Suprapubic skin (tissue), 4 donors: Measurements from ENCODE around the gene NEK11. TPM values are rescaled to one million over a fixed set of nuclear protein-coding genes. Genes with fewer than 3 reads are reported as not detected.

Source experiments
- DNase-seq, 2 donors: peaks; one replicate each; pipeline ENCODE4 v3.0.0-alpha.2; 2019; ENCODE audit warnings: low spot score in 2 of 2
- H3K27ac ChIP-seq: fragments of 200-600 bp; sonication (generic); one replicate; pipeline ENCODE4 v1.5.1; 2019
- H3K27me3 ChIP-seq: fragments of 200-600 bp; sonication (generic); one replicate; pipeline ENCODE4 v1.5.1; 2019
- H3K36me3 ChIP-seq: fragments of 200-600 bp; sonication (generic); one replicate; pipeline ENCODE4 v1.5.1; 2019
- H3K4me1 ChIP-seq: fragments of 200-600 bp; sonication (generic); one replicate; pipeline ENCODE4 v1.5.1; 2019
- H3K4me3 ChIP-seq: fragments of 200-600 bp; sonication (generic); one replicate; pipeline ENCODE4 v1.5.1; 2019; ENCODE audit warnings: mild to moderate bottlenecking
- H3K9me3 ChIP-seq: fragments of 200-600 bp; sonication (generic); one replicate; pipeline ENCODE4 v1.5.1; 2019
- CTCF ChIP-seq, 2 donors: fragments of 200-600 bp in 1 of 2; fragments of 450-650 bp in 1 of 2; sonication (generic) in 1 of 2; IDR thresholded peaks; one replicate each; pipeline ENCODE4 v1.5.1; 2016 to 2019; ENCODE audit warnings: antibody characterized with exemption in 2 of 2, mild to moderate bottlenecking in 1 of 2, moderate library complexity in 1 of 2
- EP300 ChIP-seq: sonication (generic); formaldehyde crosslinking; IDR thresholded peaks from one replicate; pipeline ENCODE4 v1.6.1; 2017; ENCODE audit warnings: antibody characterized with exemption
- POLR2A ChIP-seq, 2 donors: fragments of 450-650 bp; IDR thresholded peaks; one replicate each; pipeline ENCODE4 v1.6.1; 2017; ENCODE audit warnings: antibody characterized with exemption in 2 of 2, mild to moderate bottlenecking in 2 of 2, moderate library complexity in 2 of 2
- POLR2AphosphoS5 ChIP-seq, 3 donors: sonication (generic); formaldehyde crosslinking; IDR thresholded peaks; one replicate each; pipeline ENCODE4 v1.6.1; 2017; ENCODE audit warnings: antibody characterized with exemption in 3 of 3
- WGBS: methylation state at CpG from one replicate; pipeline ENCODE4 v1.1.5; 2018; 5-methylcytosine and 5-hydroxymethylcytosine counted together
- total RNA-seq, 4 donors: library from RNA; depleted of rRNA; stranded (reverse); fragments of >200 nt; gene quantifications; one replicate each; pipeline ENCODE4 v1.1.0, GENCODE V29; 2016

NEK11 gene
- total RNA-seq, 4 donors from 2014 or later, result 4.2 to 11.0 (median 7.5) TPM

- no peak for TF ChIP-seq POLR2AphosphoS5 (IDR thresholded peaks at IDR 0.05)
- TF ChIP-seq CTCF (IDR thresholded peaks at IDR 0.05), result no peak
- TF ChIP-seq EP300, result no peak
- no peak for TF ChIP-seq POLR2A (IDR thresholded peaks at IDR 0.05)
Observed at GRCh38 chr3:131125684-131126083, 99.0 kb downstream of the NEK11 start.

GRCh38 chr3:131140891-131141290 is 114.2 kb downstream of the NEK11 start:
- Histone ChIP-seq H3K36me3 (no peaks in the 10 kb centered on the region), H3K27me3 (no peaks in the 10 kb centered on the region), H3K4me3 (no peak overlapping the region), H3K4me1 (no peaks in the 10 kb centered on the region), H3K9me3 (no peaks in the 10 kb centered on the region), H3K27ac (no peak overlapping the region)
- DNase-seq, result no peak
- TF ChIP-seq EP300, result no peak
- TF ChIP-seq POLR2A (IDR thresholded peaks at IDR 0.05), result no peak
- TF ChIP-seq POLR2AphosphoS5 (IDR thresholded peaks at IDR 0.05), result no peak
- TF ChIP-seq CTCF (IDR thresholded peaks at IDR 0.05), result no peak
- 90% methylated on average over 1 of the region's 1 CpG for WGBS

More at GRCh38 chr3:131125684-131126083, 99.0 kb downstream of the NEK11 start:
- H3K27ac ChIP-seq, result no peak overlapping the region
- DNase-seq, result no peak
- no peaks in the 10 kb centered on the region for H3K27me3 ChIP-seq
- no peaks in the 10 kb centered on the region for H3K4me1 ChIP-seq
- H3K4me3 ChIP-seq, result no peak overlapping the region
- H3K9me3 ChIP-seq, result peaks cover 4% of the 10 kb centered on the region
- no peaks in the 10 kb centered on the region for H3K36me3 ChIP-seq

- Histone ChIP-seq H3K27me3 (no peaks in the 10 kb centered on the region), H3K36me3 (no peaks in the 10 kb centered on the region), H3K4me1 (no peaks in the 10 kb centered on the region), H3K27ac (no peak overlapping the region), H3K4me3 (no peak overlapping the region), H3K9me3 (no peaks in the 10 kb centered on the region)
- WGBS, result 96% methylated on average over 2 of the region's 2 CpGs
- DNase-seq, result no peak
- no peak for TF ChIP-seq POLR2AphosphoS5 (IDR thresholded peaks at IDR 0.05)
- TF ChIP-seq POLR2A (IDR thresholded peaks at IDR 0.05), result no peak
- no peak for TF ChIP-seq EP300
- TF ChIP-seq CTCF (IDR thresholded peaks at IDR 0.05), result no peak
Observed at GRCh38 chr3:131141770-131142169, 115.1 kb downstream of the NEK11 start.

- Histone ChIP-seq H3K4me1 (no peaks in the 10 kb centered on the region), H3K9me3 (no peaks in the 10 kb centered on the region), H3K27ac (no peak overlapping the region), H3K27me3 (no peaks in the 10 kb centered on the region), H3K4me3 (no peak overlapping the region), H3K36me3 (no peaks in the 10 kb centered on the region)
- TF ChIP-seq POLR2AphosphoS5 (IDR thresholded peaks at IDR 0.05) (no peak), EP300 (no peak), CTCF (IDR thresholded peaks at IDR 0.05) (no peak), POLR2A (IDR thresholded peaks at IDR 0.05) (no peak)
- 94% methylated on average over 1 of the region's 1 CpG for WGBS
- DNase-seq, result no peak
Observed at GRCh38 chr3:131142580-131142979, 115.9 kb downstream of the NEK11 start.

- Histone ChIP-seq H3K27ac (no peak overlapping the region), H3K36me3 (no peaks in the 10 kb centered on the region), H3K4me3 (no peak overlapping the region), H3K4me1 (no peaks in the 10 kb centered on the region), H3K27me3 (no peaks in the 10 kb centered on the region), H3K9me3 (no peaks in the 10 kb centered on the region)
- no peak for TF ChIP-seq EP300
- TF ChIP-seq CTCF (IDR thresholded peaks at IDR 0.05), result no peak
- TF ChIP-seq POLR2AphosphoS5 (IDR thresholded peaks at IDR 0.05), result no peak
- no peak for TF ChIP-seq POLR2A (IDR thresholded peaks at IDR 0.05)
- 67% methylated on average over 1 of the region's 1 CpG for WGBS
- DNase-seq, result no peak
Observed at GRCh38 chr3:131143802-131144201, 117.1 kb downstream of the NEK11 start.
